ENCODE measurements around the gene SLC38A10.

Gene SLC38A10

GRCh38 chr17:81233811-81234505 is 61.1 kb downstream of the SLC38A10 start:
- no peak for TF ChIP-seq CTCF (IDR thresholded peaks at IDR 0.05; ENCODE audit: low read depth, low read length)
- no peak overlapping the region for H3K4me3 ChIP-seq (ENCODE audit: low read depth, low read length)

GRCh38 chr17:81233316-81233715 is 61.8 kb downstream of the SLC38A10 start:
- no peak for TF ChIP-seq CTCF (IDR thresholded peaks at IDR 0.05; ENCODE audit: low read depth, low read length)
- no peak overlapping the region for H3K4me3 ChIP-seq (ENCODE audit: low read depth, low read length)

- TF ChIP-seq CTCF (IDR thresholded peaks at IDR 0.05; ENCODE audit: low read depth, low read length): no peak
- H3K4me3 ChIP-seq (ENCODE audit: low read depth, low read length): no peak overlapping the region
Observed at GRCh38 chr17:81232616-81233241, 62.4 kb downstream of the SLC38A10 start.

GRCh38 chr17:81231766-81232581 is 63.1 kb downstream of the SLC38A10 start:
- no peak for TF ChIP-seq CTCF (IDR thresholded peaks at IDR 0.05; ENCODE audit: low read depth, low read length)
- no peak overlapping the region for H3K4me3 ChIP-seq (ENCODE audit: low read depth, low read length)

GRCh38 chr17:81231121-81231645 is 63.9 kb downstream of the SLC38A10 start:
- no peak overlapping the region for H3K4me3 ChIP-seq (ENCODE audit: low read depth, low read length)
- TF ChIP-seq CTCF (IDR thresholded peaks at IDR 0.05; ENCODE audit: low read depth, low read length): no peak

- no peak overlapping the region for H3K4me3 ChIP-seq (ENCODE audit: low read depth, low read length)
Observed at GRCh38 chr17:81230043-81230820, 64.9 kb downstream of the SLC38A10 start.

More at GRCh38 chr17:81230043-81230820, 64.9 kb downstream of the SLC38A10 start:
- TF ChIP-seq CTCF (IDR thresholded peaks at IDR 0.05; ENCODE audit: low read depth, low read length): 0 out of 2 replicates have a peak, but pooled peaks have one; percentile 13

Data from WI38 (cell line).